Ramos (cell line): ENCODE data around the gene PSMG1.
"Not testable (repeated sequence)": the region's sequence is repeated elsewhere in the genome, so short reads cannot be mapped to it uniquely, and the experiment has no call there.

Source experiments
- in situ Hi-C: fragments of 300-500 bp; cut with MboI; formaldehyde crosslinking; loops from one replicate; pipeline ENCODE4 v1.14.3; 2022; ENCODE audit warnings: low sequenced_read_pairs; ENCODE audit not compliant: unreplicated experiment

Gene PSMG1

DNA sequence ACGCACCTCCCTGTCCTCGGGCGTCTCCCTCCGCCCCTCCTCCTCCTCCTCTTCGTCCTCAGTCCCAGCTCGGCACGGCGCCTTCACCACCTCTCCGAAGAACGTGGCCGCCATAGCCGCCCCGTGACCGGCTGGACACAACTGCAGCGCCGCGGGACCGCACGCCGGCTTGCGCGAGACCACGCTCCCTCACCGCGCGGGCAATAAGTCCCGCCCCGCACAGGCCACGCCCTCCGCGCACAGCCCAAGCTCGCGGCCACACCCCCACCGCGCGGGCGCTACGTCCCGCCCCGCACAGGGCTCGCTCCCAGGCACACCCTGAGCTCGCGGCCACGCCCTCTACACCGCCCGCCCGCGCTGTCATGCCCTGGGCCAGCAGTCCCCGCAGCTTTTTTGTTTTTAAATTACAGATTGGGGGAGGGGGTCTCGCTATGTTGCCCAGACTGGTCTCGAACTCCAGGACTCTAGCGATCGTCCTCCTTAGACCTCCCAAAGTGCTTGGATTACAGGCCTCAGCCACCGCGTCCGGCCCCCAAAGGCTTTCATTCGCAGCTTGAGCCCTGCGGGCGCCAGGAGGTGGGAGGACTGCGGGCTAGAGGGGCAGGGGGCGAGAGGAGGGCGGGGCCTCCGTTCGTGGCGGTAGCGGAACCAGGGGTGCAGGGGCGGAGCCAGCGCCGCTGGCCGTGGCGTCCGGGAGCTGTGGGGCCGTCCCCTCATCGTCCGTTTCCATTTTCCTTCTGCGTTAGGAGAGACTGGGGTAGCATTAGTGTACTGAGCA is at the start of gene PSMG1:
Gene PSMG1, minus strand, starts transcription at position 180 of the 778 bp plus-strand sequence. Its CDS starts 66 bp downstream, at position 114.
- in situ Hi-C loops: loop anchor here (25.0 kb wide), 1 partner anchor 204 kb away; a partner anchor contains a TSS

DNA sequence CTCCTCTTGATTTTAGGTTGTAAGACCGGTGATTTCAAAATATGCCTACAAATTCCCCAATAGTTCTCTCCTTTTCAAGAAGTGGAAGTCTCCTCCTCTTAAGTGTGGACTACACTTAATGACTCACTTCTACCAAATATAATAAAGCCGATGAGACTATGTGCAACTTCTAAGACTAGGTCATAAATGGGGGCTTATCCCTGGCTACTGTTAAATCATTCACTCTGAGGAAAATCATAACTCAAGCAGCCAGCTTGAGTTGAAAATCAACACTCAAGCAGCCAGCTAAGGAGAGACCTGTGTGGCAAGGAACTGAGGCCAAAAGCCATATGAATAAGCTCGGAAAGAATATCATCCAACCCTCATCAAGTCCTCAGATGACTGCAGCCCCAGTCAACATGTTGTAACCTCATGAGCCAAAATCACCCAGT is 49.6 kb upstream of the PSMG1 start:
- in situ Hi-C loops: no loop called here

DNA sequence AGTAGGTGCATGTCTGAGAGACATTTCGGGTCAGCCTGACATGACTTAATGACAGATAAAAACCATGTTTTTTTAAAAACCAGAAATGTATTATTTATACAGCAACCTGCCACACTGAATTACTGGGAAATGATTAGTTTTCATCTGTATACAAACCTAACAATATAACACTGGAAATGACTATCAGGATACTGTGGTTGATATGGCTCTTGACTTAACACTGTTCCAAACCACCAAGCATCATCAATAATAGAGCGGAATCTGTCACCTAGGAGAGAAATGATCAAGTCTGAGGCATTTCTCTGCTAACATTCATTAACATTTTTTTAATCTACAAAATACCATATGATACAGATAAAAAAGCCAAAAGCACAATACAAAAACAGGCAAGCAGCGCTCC is 41.7 kb upstream of the PSMG1 start:
- in situ Hi-C loops: no loop called here

DNA sequence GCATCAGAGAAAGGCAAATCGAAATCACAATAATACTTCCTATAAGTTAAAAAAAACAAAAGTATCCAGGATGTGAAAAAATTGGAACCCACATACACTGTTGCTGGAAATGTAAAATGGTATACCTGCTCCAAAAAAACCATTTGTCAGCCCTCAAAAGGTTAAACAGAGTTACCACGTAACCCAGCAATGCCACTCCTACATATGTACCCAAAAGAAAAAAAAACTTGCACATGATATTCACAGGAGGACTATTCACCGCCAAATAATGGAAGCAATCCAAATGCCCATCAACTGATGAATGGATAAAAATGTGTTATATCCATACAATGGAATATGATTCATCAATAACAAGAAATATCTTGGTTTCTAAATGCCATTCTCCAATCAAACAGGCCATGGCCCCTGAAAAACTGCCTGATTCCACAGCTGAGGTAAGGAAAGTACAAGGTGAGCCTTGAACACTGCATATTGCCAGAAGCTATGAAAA is 38.8 kb upstream of the PSMG1 start:
- in situ Hi-C loops: no loop called here

- in situ Hi-C loops: no loop called here
Measured at GRCh38 chr21:39221282-39221996, 38.2 kb upstream of the PSMG1 start.

GRCh38 chr21:39220875-39221274 is 37.6 kb upstream of the PSMG1 start:
- in situ Hi-C loops: not testable (repeated sequence)

DNA sequence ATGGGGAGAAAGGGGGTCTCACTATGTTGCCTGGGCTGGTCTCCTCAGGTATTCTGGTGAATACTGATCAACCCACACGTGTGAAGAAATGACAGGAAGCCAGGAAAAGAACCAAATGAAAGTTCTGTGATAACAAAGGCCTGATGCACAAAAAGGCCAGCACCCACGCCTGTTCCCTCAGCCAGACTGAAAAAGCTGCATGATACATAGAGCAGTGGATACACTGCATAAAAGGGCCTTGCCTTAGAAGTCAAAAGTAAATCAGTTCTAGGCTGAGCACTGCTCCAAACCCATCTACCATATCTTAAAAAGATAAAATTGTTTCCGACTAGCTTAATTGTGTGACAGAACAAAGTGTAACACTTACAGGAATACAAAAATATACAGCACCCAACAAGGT is 36.9 kb upstream of the PSMG1 start:
- in situ Hi-C loops: no loop called here

- in situ Hi-C loops: no loop called here
Measured at GRCh38 chr21:39218082-39218409, 34.8 kb upstream of the PSMG1 start.

DNA sequence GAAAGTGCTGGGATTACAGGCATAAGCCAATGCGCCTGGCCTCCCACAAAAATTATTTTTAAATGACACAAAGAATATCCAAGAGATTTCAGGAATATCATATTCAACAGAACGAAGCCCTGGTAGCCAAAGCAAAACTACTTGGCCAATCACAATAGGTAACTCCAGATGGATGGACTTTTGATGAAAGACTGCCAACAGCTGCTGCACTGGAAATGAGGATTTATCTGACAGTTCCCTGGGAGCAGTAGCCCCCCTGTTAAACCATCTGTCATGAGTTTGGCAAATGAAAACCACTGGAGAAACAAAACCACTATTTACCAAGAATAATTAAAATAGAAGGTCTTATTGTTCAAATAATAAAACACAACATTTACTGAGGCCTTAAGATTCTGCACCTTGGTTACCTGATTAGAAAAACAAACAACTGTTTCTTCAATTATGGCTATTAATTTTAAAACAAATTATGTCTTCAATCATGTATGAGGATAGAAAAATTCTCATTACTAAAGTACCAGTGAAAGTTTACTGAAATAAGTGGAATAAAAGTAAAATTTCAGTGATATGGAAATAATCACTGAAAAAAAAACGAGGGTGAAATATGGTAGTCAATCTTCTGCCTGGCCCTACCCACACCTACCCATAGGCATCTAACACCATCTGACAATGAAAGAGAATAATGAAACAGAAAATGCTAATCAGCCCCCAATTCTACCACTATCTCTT is 34.3 kb upstream of the PSMG1 start:
- in situ Hi-C loops: no loop called here

DNA sequence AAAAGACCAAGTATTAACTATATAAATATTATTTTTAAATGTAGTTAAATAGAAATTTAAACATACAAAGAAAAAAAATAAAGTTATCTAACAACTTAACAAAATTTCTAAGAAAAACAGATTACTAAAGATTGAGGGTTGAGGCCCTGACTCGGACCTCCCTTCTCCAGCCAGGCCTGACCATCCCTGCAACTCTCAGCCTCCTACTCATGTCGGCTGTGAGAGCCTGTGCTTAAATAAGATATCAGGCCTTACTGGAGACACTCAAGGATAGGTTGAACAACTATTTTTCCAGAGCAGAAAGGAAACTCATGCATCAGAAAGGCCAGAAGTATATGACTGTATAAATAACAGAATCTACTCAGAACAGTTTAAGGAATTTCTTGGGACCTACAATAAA is 33.0 kb upstream of the PSMG1 start:
- in situ Hi-C loops: no loop called here

DNA sequence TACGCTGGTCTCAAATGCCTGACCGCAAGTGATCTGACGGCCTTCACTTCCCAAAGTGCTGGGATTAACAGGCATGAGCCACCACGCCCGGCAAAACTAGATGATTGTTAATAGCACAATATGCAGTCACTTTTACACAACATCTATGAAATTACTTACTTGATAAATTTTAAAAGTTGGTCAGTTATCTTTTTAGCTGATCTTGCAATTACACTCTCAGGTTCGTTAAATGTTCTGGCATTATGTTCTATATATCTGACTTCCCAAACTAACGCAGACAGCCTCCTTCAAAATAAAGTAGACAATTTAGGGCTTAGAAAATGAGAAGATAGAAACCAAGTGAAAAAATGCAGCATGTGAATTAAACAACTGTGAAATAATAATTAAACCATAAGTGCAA is 31.8 kb upstream of the PSMG1 start:
- in situ Hi-C loops: no loop called here

GRCh38 chr21:39209334-39209688 is 26.1 kb upstream of the PSMG1 start:
- in situ Hi-C loops: no loop called here

DNA sequence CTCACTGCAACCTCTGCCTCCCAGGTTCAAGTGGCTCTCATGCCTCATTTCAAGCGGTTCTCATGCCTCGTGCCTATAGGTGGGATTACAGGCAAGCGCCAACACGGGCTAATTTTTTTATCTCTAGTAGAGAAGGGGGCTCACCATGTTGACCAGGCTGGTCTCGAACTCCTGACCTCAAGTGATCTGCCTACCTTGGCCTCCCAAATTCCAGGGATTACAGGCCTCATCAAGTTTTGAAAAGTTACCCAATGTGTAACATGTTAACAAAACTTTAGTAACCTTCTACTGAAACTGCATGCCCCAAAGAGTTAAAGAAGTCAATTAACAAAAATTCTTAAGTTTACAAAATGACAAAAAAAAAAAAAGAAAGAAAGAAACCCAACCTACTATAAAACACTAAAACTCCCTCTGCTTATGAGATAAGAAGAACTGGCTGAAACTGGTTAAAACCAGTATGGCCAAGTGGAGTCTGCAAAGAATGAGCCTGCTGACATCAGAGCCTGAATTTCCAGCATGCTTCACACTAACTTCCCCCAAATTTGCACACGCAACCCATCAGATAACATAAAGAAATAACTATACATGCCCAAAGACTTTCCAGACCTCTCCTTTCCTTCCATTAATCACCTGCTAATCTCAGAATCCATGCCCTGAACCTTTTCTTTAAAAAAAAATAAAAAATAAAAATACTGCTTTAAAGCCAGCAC is 25.5 kb upstream of the PSMG1 start:
- in situ Hi-C loops: no loop called here

GRCh38 chr21:39204134-39204533 is 20.9 kb upstream of the PSMG1 start:
- in situ Hi-C loops: no loop called here

GRCh38 chr21:39198800-39199199 is 15.5 kb upstream of the PSMG1 start:
- in situ Hi-C loops: loop anchor here (25.0 kb wide), 1 partner anchor 189 kb away; a partner anchor contains a TSS

- in situ Hi-C loops: loop anchor here (25.0 kb wide), 1 partner anchor 190 kb away; a partner anchor contains a TSS
Measured at GRCh38 chr21:39197448-39198233, 14.4 kb upstream of the PSMG1 start.

DNA sequence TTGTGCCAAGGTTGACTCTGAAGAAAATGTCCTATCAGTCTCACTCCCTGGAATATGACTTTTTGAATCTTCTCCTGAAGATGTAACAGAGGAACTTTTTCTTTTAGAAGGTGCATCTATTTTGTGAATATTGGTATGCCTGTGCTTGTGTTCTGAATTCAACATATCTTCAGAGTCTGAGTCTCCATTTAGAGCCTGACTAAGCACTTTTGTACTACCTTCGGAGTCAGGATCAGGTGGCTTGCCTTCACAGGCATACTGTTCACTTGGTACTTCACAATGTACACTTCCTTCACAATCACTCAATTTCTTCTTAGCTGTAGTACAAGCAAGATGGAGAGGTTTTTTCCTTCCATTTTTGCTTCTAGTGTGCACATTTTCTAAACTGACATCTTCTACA is 13.6 kb upstream of the PSMG1 start:
- in situ Hi-C loops: loop anchor here (25.0 kb wide), 1 partner anchor 190 kb away; a partner anchor contains a TSS

DNA sequence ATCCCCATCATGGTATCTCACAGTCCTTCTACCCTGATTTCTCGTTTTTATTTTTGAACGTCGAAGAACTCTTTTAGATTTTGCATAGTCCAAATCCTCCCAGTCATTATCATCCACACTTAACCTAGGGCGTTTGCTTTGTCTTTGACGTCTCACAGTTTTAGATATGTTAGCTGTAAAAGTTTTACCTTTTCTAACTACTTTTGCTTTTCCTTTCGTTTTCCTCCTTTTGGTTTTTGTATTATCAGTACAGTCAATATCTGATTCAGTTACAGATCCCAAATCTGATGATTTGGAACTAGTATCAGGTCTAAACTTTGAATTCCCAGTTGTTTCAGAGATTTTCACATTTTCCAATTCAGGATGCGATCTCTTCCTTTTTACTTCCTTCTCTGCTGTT is 13.1 kb upstream of the PSMG1 start:
- in situ Hi-C loops: loop anchor here (25.0 kb wide), 1 partner anchor 191 kb away; a partner anchor contains a TSS

GRCh38 chr21:39193380-39193779 is 10.1 kb upstream of the PSMG1 start:
- in situ Hi-C loops: loop anchor here (25.0 kb wide), 1 partner anchor 194 kb away; a partner anchor contains a TSS
